Stimulated activated CD4-positive, alpha-beta T cell treated with anti-CD3 and anti-CD28 coated beads, TNF-alpha, amount 100 ng/mL, for 1 hour (primary cell): ENCODE data around the gene RYR1.
"Not testable (repeated sequence)": the region's sequence is repeated elsewhere in the genome, so short reads cannot be mapped to it uniquely, and the experiment has no call there.

Experiments
- DNase-seq, 3 donors: peaks; one replicate each; pipeline ENCODE4 v3.0.0-alpha.2; 2020; ENCODE audit warnings: low read depth in 3 of 3, low spot score in 1 of 3

RYR1 gene

DNA sequence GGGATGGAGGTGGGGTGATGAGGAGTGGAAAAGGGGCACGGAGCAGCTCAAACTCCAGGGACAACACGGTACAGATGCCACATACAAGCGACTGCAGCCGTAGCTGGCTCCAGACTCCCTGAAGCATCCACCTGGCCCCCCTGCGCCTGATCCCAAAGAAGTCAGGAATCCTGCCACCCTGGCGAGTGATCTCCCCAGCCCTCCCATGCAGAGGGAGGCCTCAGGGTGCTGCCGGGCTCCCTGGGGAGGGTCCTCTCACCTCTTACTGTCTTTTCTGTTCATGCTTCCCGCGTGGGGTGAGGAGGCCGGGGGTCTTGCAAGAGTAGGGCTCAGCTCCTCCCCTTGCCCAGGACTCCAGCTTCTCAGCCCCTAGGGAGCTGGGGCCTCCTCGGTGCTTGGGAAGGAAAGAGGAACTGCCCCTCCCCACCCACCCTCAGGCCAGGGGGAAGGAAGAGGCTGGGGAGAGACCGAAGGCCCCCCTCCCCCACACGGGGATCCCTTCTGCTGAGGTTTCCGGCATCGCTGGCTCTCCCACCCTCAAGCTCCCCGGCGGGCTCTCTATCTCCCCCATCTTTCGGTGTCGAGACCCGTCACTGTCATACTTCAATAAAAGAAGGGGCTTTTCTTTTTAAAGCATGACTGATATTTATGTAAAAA, 7.6 kb upstream of the RYR1 start, which contains the start of gene RASGRP4:
TSS of gene RASGRP4 (minus strand) at position 410 of the 657 bp plus-strand sequence. CDS start at position 282, 128 bp downstream.
- DNase-seq: peak in 1 of 3 donors; percentile 43

DNA sequence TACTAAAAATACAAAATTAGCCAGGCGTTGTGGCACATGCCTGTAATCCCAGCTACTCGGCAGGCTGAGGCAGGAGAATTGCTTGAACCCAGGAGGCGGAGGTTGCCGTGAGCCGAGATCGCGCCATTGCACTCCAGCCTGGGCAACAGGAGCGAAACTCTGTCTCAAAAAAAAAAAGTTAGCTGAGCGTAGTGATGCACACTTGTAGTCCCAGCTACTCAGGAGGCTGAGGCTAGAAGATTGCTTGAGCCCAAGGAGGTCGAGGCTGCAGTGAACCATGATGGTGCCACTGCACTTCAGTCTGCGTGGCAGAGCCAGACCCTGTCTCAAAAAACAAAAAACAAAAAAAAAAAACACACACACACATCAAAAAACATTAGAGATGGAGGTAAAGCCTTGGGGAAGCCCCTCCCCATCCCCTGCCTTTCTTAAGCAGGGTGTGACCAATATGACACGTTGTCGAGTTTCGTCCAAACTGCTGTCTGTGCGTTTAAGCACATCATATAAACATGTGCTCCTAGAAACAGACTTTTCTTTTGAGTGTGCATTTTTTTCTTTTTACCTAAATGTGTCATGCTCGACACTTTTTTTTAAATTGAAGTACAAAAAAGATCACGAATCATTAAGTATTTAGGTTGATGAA, 6.3 kb upstream of the RYR1 start:
- DNase-seq: not testable (repeated sequence)

DNA sequence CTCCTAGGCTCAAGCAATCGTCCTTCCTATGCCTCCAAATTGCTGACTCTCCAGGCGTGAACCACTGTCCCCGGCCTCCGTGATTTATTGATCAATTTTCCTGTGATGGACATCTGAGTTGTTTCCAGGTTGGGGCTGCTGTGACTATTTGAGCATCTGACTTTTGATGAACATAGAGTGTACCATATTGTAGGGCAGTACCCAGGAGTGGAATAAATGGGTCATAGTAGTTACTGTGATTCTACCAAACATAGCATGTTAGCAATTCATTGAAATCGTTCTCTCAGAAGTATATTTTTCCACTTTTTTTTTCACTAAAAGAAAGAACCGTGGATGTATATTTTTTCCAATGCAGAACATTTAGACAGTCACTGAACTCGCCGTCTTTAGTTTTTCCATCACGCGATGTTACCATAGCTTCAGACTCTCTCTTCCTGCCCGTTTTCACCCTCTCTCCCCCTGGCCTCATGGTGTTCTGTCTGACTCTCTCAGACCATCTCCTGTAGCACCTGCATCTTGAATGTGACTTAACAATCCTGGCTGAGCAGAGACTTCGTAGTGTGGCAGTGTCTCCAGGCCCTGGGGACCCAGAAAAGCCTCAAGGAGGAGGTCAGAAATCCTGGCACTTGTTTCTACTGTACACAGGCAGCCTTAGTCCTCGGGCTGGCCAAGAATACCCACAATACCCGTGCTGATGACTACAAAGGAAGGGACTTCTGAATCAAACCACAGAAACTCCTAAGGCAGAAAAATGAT, 4.3 kb upstream of the RYR1 start:
- no peak for DNase-seq

DNA sequence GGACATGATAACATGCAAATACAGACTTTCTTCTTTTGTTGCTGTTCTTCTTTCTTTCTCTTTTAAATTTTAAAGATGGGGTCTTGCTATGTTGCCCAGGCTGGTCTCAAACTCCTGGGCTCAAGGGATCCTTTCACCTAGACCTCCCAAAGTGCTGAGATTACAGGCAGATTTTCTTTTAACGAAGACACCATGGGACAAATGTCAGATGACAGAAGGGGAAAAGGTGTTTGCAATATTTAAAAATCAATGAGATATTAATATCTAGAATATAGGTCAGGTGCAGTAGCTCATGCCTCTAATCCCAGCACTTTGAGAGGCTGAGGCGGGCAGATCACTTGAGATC, 3.7 kb upstream of the RYR1 start:
- no peak for DNase-seq

DNA sequence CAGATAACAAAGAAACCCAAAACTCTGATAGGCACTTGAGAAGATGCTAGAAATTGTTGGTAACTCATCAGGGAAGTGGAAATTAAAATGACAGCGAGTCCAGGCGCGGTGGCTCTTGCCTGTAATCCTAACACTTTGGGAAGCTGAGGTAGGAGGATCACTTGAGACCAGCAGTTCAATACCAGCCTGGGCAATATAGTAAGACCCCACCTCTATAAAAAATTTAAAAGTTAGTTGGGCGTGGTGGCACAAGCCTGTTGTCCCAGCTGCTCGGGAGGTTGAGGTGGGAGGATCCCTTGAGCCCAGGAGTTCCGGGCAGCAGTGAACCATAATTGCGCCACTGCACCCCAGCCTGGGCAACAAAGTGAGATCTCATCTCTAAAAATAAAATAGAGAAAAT, 2.6 kb upstream of the RYR1 start:
- DNase-seq: no peak

DNA sequence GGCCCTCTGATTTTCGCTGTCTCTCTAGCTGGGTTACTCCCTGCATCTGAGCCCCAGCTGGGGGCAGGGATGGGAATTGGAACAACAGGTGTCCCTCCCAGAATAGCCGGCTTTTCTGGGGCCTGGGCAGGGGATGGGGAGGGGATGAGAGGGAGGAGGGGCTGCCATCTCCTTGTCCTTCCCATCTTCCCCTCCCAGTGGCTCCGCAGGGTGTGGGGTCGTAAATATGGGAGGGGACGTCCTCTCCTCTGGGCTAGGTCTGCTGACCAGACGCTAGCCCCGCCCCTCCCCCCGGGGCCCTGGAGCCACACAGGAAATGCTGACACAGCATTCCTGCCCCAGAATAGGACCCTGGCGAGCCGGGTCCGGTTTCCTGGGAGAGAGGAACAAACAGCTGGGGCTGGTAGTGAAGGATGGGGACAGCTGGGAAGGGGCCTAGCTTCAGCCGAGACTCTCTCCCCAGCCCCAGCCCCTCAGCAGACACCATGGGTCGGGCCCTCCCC, 1.1 kb downstream of the RYR1 start:
- DNase-seq: no peak

DNA sequence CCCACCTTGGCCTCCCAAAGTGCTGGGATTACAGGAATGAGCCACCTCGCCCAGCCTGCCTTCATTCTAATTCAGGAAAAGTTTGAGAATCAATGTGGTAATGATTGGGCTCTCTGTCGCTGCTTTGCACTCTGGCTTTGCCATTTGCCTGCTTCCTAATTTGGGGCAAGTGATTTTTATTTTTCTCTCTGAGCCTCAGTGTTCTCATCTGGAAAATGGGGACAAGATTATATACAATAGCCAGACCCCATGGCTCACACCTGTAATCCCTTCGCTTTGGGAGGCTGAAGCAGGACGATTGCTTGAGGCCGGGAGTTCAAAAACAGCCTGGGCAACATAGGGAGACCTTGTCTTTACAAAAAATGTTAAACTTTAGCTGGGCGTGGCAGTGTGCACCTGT, 3.8 kb downstream of the RYR1 start:
- no peak for DNase-seq

DNA sequence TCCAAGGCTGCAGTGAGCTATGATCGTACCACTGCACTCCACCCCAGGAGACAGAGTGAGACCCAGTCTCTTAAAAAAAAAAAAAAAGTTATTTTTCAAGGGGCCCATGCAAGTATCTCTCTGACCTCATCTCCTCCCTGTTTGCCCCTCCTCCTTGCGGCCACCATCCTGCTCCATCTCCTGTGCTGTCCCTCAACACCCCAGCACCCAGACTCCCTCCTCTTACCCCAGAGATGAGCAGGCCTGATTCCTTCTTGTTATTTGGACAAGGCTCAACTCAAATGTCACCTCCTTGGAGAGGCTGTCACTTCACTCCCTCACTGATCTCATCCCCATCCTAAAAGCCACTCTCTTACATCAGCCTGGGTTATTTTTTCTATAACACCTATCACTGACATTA, 4.4 kb downstream of the RYR1 start:
- no peak for DNase-seq

DNA sequence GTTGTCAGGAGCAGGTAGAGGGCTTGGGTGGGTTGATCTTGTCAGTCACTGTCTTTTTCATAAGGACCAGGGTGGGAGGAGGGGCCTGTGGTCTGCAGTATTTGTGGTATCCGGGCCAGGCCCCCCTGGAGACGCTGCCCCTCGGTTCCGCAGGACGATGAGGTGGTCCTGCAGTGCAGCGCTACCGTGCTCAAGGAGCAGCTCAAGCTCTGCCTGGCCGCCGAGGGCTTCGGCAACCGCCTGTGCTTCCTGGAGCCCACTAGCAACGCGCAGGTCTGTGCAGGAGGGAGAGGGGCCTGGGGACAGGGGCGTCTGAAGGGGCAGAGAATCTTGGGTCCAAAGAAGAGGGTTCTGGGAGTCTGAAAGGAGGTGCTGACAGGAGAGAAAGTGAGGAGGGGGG, 7.1 kb downstream of the RYR1 start:
- no peak for DNase-seq

DNA sequence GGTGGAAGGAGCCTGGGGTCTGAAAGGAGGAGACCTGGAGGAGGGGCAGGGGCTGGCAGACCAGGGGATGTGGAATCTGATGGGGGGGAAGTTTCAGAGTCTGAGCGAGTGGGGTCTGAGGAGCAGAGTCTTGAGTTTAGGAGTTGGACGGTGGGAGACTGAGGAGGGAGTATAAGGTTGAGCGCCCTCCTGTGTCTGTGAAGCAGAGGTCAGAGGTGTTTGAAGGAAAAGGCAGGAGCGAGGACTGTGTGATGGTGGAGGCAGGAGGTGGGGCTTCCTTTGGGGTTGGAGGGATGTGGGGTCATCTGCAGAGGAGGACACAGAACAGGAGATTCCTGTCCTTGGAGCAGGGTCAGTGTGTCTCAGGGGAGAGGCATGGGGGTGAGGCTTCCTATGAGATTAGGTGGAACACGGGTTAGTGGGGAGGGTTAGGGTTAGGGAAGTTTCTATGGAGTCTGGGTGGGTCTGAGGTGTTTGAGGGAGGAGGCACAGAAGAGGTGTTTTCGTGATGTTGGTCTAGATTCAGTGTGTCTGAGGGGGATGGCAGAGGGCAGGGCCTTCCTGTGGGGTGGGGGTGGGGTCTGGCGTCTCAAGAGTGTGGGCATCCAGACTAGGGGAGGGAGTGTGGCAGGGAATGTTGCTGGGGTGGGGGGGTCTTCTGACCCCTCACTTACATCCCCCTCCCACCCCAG, 8.3 kb downstream of the RYR1 start:
- no peak for DNase-seq

DNA sequence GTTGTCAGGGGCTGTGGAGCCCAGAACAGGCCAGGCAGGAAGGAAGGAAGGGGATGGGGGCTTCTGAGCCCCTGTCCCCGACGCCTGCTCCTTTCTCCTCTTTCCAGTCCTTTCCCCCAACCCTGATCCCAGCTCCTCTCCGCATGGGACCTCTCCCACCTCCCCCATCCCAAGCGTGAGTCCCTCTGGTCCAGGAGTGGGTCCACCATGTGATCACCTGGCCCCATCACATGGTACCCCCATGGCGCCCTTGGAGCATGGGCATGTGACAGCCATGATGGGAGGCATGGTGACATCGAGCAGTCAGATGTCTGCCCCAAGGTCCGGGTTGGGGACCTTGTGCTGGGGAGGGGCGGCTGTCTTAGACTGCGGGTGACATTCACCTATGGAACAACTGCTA, 9.2 kb downstream of the RYR1 start:
- no peak for DNase-seq

DNA sequence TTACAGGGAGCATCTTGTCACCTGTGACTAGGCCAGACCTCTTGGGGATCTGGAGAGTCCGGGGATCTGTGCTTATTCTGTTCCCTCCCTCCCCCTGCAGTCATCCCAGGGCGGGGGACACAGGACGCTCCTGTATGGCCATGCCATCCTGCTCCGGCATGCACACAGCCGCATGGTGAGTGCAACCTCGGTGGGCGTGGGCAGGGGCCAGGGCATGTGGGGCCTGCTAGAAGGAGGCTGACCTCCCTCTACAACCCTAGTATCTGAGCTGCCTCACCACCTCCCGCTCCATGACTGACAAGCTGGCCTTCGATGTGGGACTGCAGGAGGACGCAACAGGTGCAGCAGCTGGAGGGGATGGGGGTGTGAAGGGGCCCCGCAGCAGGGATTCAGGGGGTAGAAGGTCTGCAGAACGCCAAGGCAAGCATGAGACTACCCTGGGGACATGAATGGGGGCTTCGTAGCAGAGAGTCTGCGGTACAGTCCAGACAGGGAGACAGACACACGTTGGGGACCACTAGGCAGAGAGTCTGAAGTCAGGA, 10.0 kb downstream of the RYR1 start:
- no peak for DNase-seq

DNA sequence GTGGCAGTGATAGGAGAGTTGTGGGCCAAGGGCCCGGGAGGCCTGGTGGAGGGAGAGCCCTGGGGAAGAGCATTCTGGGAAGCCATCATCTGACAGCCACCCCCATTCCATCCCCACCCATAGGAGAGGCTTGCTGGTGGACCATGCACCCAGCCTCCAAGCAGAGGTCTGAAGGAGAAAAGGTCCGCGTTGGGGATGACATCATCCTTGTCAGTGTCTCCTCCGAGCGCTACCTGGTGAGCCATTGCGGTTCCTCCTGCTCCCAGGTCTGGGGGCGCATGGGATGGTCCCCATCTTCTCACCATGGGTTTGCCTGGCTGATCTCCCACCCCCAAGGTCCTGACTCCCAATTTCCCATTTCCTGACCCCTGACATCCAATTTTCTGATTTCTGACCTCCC, 10.5 kb downstream of the RYR1 start:
- no peak for DNase-seq

DNA sequence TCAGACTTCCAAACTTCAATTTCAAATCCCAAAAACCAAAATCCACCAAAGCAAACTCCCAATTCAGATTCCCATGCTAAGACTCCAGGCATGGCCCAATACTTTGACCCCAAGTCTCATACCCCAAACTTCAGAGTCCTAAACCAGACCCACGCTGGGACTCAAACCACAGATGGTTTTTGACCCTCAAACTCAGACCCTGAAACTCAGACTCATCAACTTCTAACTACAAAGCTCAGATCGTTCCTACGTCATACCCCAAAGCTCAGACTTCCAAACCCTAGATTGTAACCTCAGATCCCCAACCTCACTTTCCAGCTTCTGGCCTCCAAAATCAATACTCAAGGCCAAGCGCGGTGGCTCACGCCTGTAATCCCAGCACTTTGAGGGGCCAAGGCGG, 11.9 kb downstream of the RYR1 start:
- DNase-seq: no peak

DNA sequence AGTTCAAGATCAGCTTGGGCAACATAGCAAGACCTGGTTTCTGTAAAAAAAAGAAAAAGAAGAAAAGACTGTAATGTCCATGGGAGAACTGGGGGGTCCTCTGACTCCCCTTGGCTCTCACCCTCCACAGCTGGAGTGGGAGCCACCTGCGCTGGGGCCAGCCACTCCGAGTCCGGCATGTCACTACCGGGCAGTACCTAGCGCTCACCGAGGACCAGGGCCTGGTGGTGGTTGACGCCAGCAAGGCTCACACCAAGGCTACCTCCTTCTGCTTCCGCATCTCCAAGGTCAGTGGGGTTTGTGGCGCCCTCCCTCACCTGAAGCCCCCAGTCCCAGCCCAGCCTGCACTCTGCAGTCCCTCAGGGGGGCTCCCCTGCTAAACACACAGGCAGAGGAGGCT, 14.7 kb downstream of the RYR1 start:
- no peak for DNase-seq

DNA sequence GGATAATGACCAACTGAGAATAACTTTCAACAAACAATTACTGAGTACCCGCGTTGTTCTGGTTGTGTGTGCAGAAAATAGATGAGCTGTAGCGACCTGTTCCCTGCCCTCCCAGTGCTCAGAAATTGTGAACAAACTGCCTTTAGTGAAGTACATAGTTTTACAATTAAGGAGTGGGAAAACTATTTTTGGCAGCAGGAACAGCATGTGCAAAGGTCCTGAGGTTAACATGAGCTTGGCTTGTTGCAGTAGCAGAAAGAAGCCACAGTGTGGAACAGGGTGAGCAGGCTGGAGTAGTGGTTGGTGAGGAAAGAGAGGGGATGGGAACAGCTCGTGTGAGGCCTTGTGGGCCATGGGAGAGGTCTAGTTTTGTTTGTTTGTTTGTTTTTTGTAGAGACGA, 16.0 kb downstream of the RYR1 start:
- no peak for DNase-seq

DNA sequence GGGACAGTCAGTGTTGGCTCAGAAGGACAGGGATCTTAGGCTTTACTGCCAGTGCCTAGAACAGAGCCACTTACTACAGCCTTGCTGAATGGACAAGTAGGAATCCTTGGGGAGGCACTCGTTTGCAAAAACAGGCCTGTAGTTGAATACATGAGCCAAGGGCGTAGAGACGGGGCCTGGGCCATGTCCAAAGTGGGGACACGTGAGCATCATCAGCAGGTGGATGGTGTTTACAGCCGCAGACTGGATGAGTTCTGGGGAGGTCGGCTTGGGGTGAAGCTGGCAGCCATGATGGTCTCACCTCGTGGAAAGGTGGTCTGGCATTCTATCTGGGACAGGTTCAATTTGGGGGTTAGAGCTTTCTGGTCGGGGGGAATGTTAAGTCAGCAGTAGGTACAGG, 17.5 kb downstream of the RYR1 start:
- no peak for DNase-seq

DNA sequence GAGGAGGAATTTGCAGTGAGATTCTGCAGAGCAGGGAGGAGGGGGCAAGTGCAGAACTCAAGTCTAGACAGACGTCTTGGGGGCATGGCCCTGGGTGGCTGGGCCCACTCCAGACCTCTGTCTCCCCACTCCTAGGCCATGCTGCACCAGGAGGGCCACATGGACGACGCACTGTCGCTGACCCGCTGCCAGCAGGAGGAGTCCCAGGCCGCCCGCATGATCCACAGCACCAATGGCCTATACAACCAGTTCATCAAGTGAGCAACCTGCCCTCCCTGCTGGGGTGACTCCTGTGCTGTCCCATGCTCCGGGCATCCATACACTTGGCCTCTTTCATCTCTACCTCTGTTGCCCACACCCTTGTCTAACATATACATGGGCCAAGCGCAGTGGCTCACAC, 18.1 kb downstream of the RYR1 start:
- no peak for DNase-seq

DNA sequence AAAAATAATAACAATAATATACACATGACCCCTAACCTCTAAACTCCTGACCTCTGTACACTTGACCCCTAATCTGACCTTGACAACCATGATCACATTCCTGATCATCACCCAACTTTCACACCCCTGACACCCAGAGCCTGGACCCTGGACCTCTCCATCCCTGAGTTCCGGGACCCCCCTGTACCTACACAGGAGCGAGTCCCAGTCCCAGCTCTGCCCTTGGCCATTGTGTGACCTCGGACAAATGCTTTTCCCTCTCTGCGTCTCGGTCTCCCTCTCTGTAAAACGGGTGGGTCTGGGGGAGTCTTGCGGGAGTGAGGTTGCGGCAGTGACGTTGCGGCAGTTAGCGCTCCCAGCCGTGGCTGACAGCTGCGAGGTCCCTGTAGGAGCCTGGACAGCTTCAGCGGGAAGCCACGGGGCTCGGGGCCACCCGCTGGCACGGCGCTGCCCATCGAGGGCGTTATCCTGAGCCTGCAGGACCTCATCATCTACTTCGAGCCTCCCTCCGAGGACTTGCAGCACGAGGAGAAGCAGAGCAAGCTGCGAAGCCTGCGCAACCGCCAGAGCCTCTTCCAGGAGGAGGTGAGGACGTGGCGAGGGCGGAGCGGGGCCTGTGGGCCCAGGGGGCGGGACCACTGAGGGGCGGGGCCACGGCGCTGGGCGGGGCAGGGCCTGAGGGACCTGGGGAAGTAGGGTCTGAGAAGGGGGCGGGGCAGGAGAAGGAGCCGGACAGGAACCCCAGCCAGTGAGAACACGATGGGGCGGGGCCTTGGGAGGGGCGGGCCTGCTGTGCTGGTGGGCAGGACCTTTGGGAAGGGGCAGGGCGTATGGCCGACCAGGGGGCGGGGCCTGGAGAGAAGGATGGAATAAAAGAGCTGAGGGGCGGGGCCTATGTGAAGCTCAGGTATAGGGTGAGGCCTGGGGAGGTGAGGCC, 19.2 kb downstream of the RYR1 start:
- DNase-seq: no peak

DNA sequence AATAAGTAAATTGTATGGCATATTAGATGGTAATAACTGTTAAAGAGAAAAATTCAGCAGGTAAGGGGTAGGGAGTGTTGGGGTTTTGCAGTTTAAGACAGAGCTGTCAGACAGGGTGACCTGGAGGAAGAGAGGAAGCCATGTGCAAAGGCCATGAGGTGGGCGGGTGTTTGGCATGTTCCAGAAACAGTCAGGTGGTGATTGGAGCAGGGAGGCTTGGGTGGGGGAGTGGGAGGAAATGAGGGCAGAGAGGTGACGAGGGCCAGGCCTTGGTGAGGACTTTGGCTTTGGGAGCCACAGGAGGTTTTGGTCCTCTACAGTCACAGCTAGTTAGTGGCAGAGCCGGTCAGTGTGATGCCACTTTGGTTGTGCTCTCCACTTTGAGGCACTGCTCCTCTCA, 20.1 kb downstream of the RYR1 start:
- no peak for DNase-seq
